ENCODE results near the gene TFDP1. TPM values are rescaled to one million over a fixed set of nuclear protein-coding genes. Genes with fewer than 3 reads are reported as not detected.

Gene TFDP1
- total RNA-seq, 3 donors from 2014 or later (not counting 1 experiment from before 2014, with no cell fraction given): 26.3 to 44.3 (median 29.2) TPM

- Histone ChIP-seq H3K27me3 (ENCODE audit: control insufficient read depth, insufficient read depth, low read length) (no peaks in the 10 kb centered on the region), H3K4me1 (ENCODE audit: control insufficient read depth, insufficient read depth, low read length) (no peaks in the 10 kb centered on the region), H3K36me3 (ENCODE audit: control insufficient read depth, insufficient read depth, low read length) (peaks cover 3% of the 10 kb centered on the region), H3K27ac (ENCODE audit: low read length) (no peak overlapping the region), H3K9me3 (ENCODE audit: control insufficient read depth, insufficient read depth, low read length) (no peaks in the 10 kb centered on the region), H3K4me3 (ENCODE audit: low read length) (no peak overlapping the region)
- no peak for TF ChIP-seq CTCF (IDR thresholded peaks at IDR 0.05)
- Mint-ChIP-seq H3K4me1 (peaks cover 0 to 7% of the 10 kb centered on the region in 2 donors), H3K9me3 (no peaks in the 10 kb centered on the region), H3K27me3 (ENCODE audit: low read depth in 2 of 2) (peaks cover 0 to 3% of the 10 kb centered on the region in 2 donors), H3K4me3 (no peak overlapping the region), H3K27ac (no peak overlapping the region), H3K36me3 (no peaks in the 10 kb centered on the region)
- DNase-seq: no peak
- WGBS (ENCODE audit: insufficient coverage): 90% methylated on average over 1 of the region's 1 CpG
- intact Hi-C loops (cut with micrococcal nuclease): no loop called here
- no peak for ATAC-seq
Measured at GRCh38 chr13:113644800-113645199, 60.2 kb downstream of the TFDP1 start.

- TF ChIP-seq CTCF (IDR thresholded peaks at IDR 0.05): no peak
- no peaks in the 10 kb centered on the region for H3K4me1 ChIP-seq (ENCODE audit: control insufficient read depth, insufficient read depth, low read length)
- intact Hi-C loops (cut with micrococcal nuclease): no loop called here
- H3K9me3 ChIP-seq (ENCODE audit: control insufficient read depth, insufficient read depth, low read length): no peaks in the 10 kb centered on the region
- ATAC-seq (no peak), DNase-seq (no peak)
- H3K36me3 Mint-ChIP-seq: no peaks in the 10 kb centered on the region
- peaks cover 0 to 3% of the 10 kb centered on the region in 2 donors for H3K27me3 Mint-ChIP-seq (ENCODE audit: low read depth in 2 of 2)
- peaks cover 0 to 7% of the 10 kb centered on the region in 2 donors for H3K4me1 Mint-ChIP-seq
- H3K36me3 ChIP-seq (ENCODE audit: control insufficient read depth, insufficient read depth, low read length): no peaks in the 10 kb centered on the region
- H3K9me3 Mint-ChIP-seq: no peaks in the 10 kb centered on the region
- H3K4me3 Mint-ChIP-seq: no peak overlapping the region
- no peaks in the 10 kb centered on the region for H3K27me3 ChIP-seq (ENCODE audit: control insufficient read depth, insufficient read depth, low read length)
- no peak overlapping the region for H3K4me3 ChIP-seq (ENCODE audit: low read length)
- WGBS (ENCODE audit: insufficient coverage): 97% methylated on average over 9 of the region's 9 CpGs
- H3K27ac Mint-ChIP-seq: no peak overlapping the region
- H3K27ac ChIP-seq (ENCODE audit: low read length): no peak overlapping the region
Measured at GRCh38 chr13:113645329-113645728, 60.8 kb downstream of the TFDP1 start.

GRCh38 chr13:113646376-113646775 lies 61.8 kb downstream of the TFDP1 start:
- peaks cover 0 to 3% of the 10 kb centered on the region in 2 donors for H3K27me3 Mint-ChIP-seq (ENCODE audit: low read depth in 2 of 2)
- intact Hi-C loops (cut with micrococcal nuclease): no loop called here
- ATAC-seq (no peak), DNase-seq (peak in 1 of 2 donors; percentile 37)
- no peaks in the 10 kb centered on the region for H3K36me3 ChIP-seq (ENCODE audit: control insufficient read depth, insufficient read depth, low read length)
- no peak overlapping the region for H3K4me3 ChIP-seq (ENCODE audit: low read length)
- H3K27ac Mint-ChIP-seq: no peak overlapping the region
- no peaks in the 10 kb centered on the region for H3K9me3 ChIP-seq (ENCODE audit: control insufficient read depth, insufficient read depth, low read length)
- H3K4me3 Mint-ChIP-seq: no peak overlapping the region
- no peak overlapping the region for H3K27ac ChIP-seq (ENCODE audit: low read length)
- no peaks in the 10 kb centered on the region for H3K9me3 Mint-ChIP-seq
- H3K36me3 Mint-ChIP-seq: no peaks in the 10 kb centered on the region
- WGBS (ENCODE audit: insufficient coverage): 52% methylated on average over 10 of the region's 11 CpGs
- no peaks in the 10 kb centered on the region for H3K27me3 ChIP-seq (ENCODE audit: control insufficient read depth, insufficient read depth, low read length)
- peaks cover 0 to 7% of the 10 kb centered on the region in 2 donors for H3K4me1 Mint-ChIP-seq
- no peaks in the 10 kb centered on the region for H3K4me1 ChIP-seq (ENCODE audit: control insufficient read depth, insufficient read depth, low read length)
- no peak for TF ChIP-seq CTCF (IDR thresholded peaks at IDR 0.05)

- Mint-ChIP-seq H3K27ac (no peak overlapping the region), H3K4me1 (peaks cover 0 to 7% of the 10 kb centered on the region in 2 donors), H3K36me3 (no peaks in the 10 kb centered on the region), H3K27me3 (ENCODE audit: low read depth in 2 of 2) (peaks cover 0 to 3% of the 10 kb centered on the region in 2 donors), H3K9me3 (no peaks in the 10 kb centered on the region), H3K4me3 (no peak overlapping the region)
- H3K36me3 ChIP-seq (ENCODE audit: control insufficient read depth, insufficient read depth, low read length): no peaks in the 10 kb centered on the region
- no peaks in the 10 kb centered on the region for H3K9me3 ChIP-seq (ENCODE audit: control insufficient read depth, insufficient read depth, low read length)
- H3K4me3 ChIP-seq (ENCODE audit: low read length): no peak overlapping the region
- DNase-seq: peak; percentile 14 to 33
- intact Hi-C loops (cut with micrococcal nuclease): no loop called here
- H3K4me1 ChIP-seq (ENCODE audit: control insufficient read depth, insufficient read depth, low read length): peaks cover 2% of the 10 kb centered on the region
- 42% methylated on average over 10 of the region's 10 CpGs for whole genome bisulfite sequencing (ENCODE audit: insufficient coverage)
- TF ChIP-seq CTCF (IDR thresholded peaks at IDR 0.05): no peak
- no peaks in the 10 kb centered on the region for H3K27me3 ChIP-seq (ENCODE audit: control insufficient read depth, insufficient read depth, low read length)
- no peak for ATAC-seq
- H3K27ac ChIP-seq (ENCODE audit: low read length): no peak overlapping the region
Measured at GRCh38 chr13:113646921-113647340, 62.4 kb downstream of the TFDP1 start.
